Mammary epithelial cell (primary cell): ENCODE results near the gene HAO2.

Experiments used
- EZH2 ChIP-seq: IDR thresholded peaks from 2 replicates; pipeline ENCODE4 v1.6.1; 2012; ENCODE audit warnings: low read length, inconsistent platforms, borderline replicate concordance
- TF ChIP-seq, protein P1 (sequence below), 2 donors: IDR thresholded peaks in 1 of 2; conservative IDR thresholded peaks in 1 of 2; 2 replicates each; pipeline ENCODE4 v1.5.1; 2011 to 2012; ENCODE audit warnings: inconsistent platforms in 2 of 2, low read length in 2 of 2, mild to moderate bottlenecking in 2 of 2, control low read depth in 1 of 2, low read depth in 1 of 2; ENCODE audit not compliant: insufficient read depth in 1 of 2; ENCODE audit errors: extremely low read depth in 1 of 2

GRCh38 chr1:119410961-119411360, 42.4 kb downstream of the HAO2 start:
- TF ChIP-seq, protein P1, sequence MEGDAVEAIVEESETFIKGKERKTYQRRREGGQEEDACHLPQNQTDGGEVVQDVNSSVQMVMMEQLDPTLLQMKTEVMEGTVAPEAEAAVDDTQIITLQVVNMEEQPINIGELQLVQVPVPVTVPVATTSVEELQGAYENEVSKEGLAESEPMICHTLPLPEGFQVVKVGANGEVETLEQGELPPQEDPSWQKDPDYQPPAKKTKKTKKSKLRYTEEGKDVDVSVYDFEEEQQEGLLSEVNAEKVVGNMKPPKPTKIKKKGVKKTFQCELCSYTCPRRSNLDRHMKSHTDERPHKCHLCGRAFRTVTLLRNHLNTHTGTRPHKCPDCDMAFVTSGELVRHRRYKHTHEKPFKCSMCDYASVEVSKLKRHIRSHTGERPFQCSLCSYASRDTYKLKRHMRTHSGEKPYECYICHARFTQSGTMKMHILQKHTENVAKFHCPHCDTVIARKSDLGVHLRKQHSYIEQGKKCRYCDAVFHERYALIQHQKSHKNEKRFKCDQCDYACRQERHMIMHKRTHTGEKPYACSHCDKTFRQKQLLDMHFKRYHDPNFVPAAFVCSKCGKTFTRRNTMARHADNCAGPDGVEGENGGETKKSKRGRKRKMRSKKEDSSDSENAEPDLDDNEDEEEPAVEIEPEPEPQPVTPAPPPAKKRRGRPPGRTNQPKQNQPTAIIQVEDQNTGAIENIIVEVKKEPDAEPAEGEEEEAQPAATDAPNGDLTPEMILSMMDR (conservative IDR thresholded peaks at IDR 0.05 in 1 of 2, IDR thresholded peaks at IDR 0.05 in 1 of 2; ENCODE audit: extremely low read depth in 1 of 2, insufficient read depth in 1 of 2, low read depth in 1 of 2, low read length in 2 of 2) = no peak
- TF ChIP-seq EZH2 = no peak
